Stomach (tissue), 9 donors: ENCODE results near the gene FANCC. TPM values are rescaled to one million over a fixed set of nuclear protein-coding genes. Genes with fewer than 3 reads are reported as not detected.

Source experiments
- DNase-seq, 2 donors: peaks; one replicate each; pipeline versions ENCODE4 v3.0.0 to v3.0.0-alpha.2; 2013 to 2019
- H3K27ac ChIP-seq, 5 donors: fragments of 200-600 bp in 4 of 5; sonication (generic) in 4 of 5; one replicate each; pipeline ENCODE4 v1.5.1; 2013 to 2019; ENCODE audit warnings: mild to moderate bottlenecking in 1 of 5, moderate library complexity in 1 of 5
- H3K27me3 ChIP-seq, 3 donors: fragments of 200-600 bp; sonication (generic); one replicate each; pipeline ENCODE4 v1.5.1; 2017 to 2019; ENCODE audit warnings: mixed run types in 1 of 3
- H3K36me3 ChIP-seq, 4 donors: fragments of 200-600 bp; sonication (generic); 1 replicate in 3 of 4; 2 replicates in 1 of 4; pipeline ENCODE4 v1.5.1; 2016 to 2019
- H3K4me1 ChIP-seq, 4 donors: fragments of 200-600 bp; sonication (generic); one replicate each; pipeline ENCODE4 v1.5.1; 2016 to 2019
- H3K4me3 ChIP-seq, 4 donors: fragments of 200-600 bp; sonication (generic) in 3 of 4; one replicate each; pipeline ENCODE4 v1.5.1; 2016 to 2019; ENCODE audit warnings: mild to moderate bottlenecking in 1 of 4
- H3K9me3 ChIP-seq, 4 donors: fragments of 200-600 bp; sonication (generic); one replicate each; pipeline ENCODE4 v1.5.1; 2016 to 2019
- CTCF ChIP-seq, 7 experiments: fragments of 450-650 bp in 4 of 7; fragments of 200-600 bp in 3 of 7; sonication (generic) in 3 of 7; IDR thresholded peaks; one replicate each; pipeline ENCODE4 v1.5.1; 2016 to 2019; ENCODE audit warnings: antibody characterized with exemption in 7 of 7, control low read depth in 2 of 7, mild to moderate bottlenecking in 1 of 7
- EP300 ChIP-seq: sonication (generic); formaldehyde crosslinking; IDR thresholded peaks from one replicate; pipeline ENCODE4 v1.6.1; 2017; ENCODE audit warnings: antibody characterized with exemption
- POLR2A ChIP-seq, 4 donors: fragments of 450-650 bp; IDR thresholded peaks; one replicate each; pipeline ENCODE4 v1.6.1; 2016; ENCODE audit warnings: antibody characterized with exemption in 4 of 4, control low read depth in 2 of 4, mild to moderate bottlenecking in 1 of 4, moderate library complexity in 1 of 4
- POLR2AphosphoS5 ChIP-seq, 3 donors: sonication (generic); formaldehyde crosslinking; IDR thresholded peaks; one replicate each; pipeline ENCODE4 v1.6.1; 2016; ENCODE audit warnings: antibody characterized with exemption in 3 of 3
- WGBS, 5 donors: extraction: QIAGEN DNeasy Blood & Tissue Kit in 3 of 5; methylation state at CpG; one replicate each; pipeline versions ENCODE4 v1.1.5 to v1.1.7; 2013 to 2018; 5-methylcytosine and 5-hydroxymethylcytosine counted together
- intact Hi-C: fragments of 100-400 bp; cut with DNase I; formaldehyde crosslinking; loops from one replicate; pipeline ENCODE4 v1.15.1; 2023; ENCODE audit warnings: low total_unique reads
- polyA plus RNA-seq, 3 donors: library from polyadenylated mRNA; stranded (reverse); fragments of 200-250 nt; gene quantifications; one replicate each; pipeline ENCODE4 v1.2.3, GENCODE V29; 2013
- total RNA-seq, 5 donors: library from RNA; depleted of rRNA; stranded (reverse); fragments of >200 nt; gene quantifications; one replicate each; pipeline versions ENCODE4 v1.1.0 to v1.2.3, GENCODE V29; 2014 to 2016
- donor health status: healthy with polysubstance abuse.
- donor health status: Bipolar disorder and iron deficiency.
- donor health status: healthy.

FANCC gene
- total and polyA plus RNA-seq, 8 donors, result 3.1 to 24.5 (median 7.1) TPM

DNA sequence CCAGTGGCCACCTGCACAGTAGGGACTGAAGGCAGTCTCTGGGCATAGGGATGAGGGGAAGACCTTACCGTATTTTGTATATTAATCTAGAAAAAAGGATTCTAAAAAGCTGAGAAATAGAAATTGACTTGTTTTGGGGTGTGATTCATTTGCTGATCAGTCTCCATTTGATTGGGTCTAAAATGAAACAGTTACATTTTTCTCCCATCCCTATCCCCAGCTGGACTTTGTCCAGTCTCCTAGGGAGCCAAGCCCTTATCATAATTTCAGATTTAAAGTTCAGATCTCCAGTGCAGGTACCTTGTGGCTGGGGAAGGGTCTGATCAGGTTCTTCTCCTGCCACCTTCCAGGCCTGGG is 240.8 kb downstream of the FANCC start:
- no peak for DNase-seq
- intact Hi-C loops, result no loop called here
- H3K27me3 ChIP-seq, result no peaks in the 10 kb centered on the region
- no peak for TF ChIP-seq EP300
- TF ChIP-seq CTCF (IDR thresholded peaks at IDR 0.05), result no peak
- TF ChIP-seq POLR2AphosphoS5 (IDR thresholded peaks at IDR 0.05), result no peak
- TF ChIP-seq POLR2A (IDR thresholded peaks at IDR 0.05), result no peak
- peaks cover 14 to 41% (median 20%) of the 10 kb centered on the region in 4 donors for H3K36me3 ChIP-seq
- 22 to 57% (median 43%) methylated on average over 1 of the region's 1 CpG for WGBS, 5 donors
- peak overlapping the region; percentile 13 to 91 (median 81) for H3K27ac ChIP-seq
- peaks cover 72 to 100% (median 91%) of the 10 kb centered on the region in 4 donors for H3K4me1 ChIP-seq
- no peaks in the 10 kb centered on the region for H3K9me3 ChIP-seq
- peak overlapping the region in 1 of 4 donors; percentile 17 for H3K4me3 ChIP-seq

GRCh38 chr9:95075700-95076099 is 241.8 kb downstream of the FANCC start:
- intact Hi-C loops, result no loop called here
- Histone ChIP-seq H3K36me3 (peaks cover 6 to 40% (median 13%) of the 10 kb centered on the region in 4 donors), H3K27ac (peak overlapping the region in 4 of 5 donors; percentile 79 to 91 (median 82)), H3K9me3 (no peaks in the 10 kb centered on the region), H3K27me3 (no peaks in the 10 kb centered on the region), H3K4me3 (no peak overlapping the region), H3K4me1 (peaks cover 81 to 100% (median 94%) of the 10 kb centered on the region in 4 donors)
- 71 to 83% (median 73%) methylated on average over 7 of the region's 7 CpGs for WGBS, 5 donors
- no peak for TF ChIP-seq POLR2A (IDR thresholded peaks at IDR 0.05)
- TF ChIP-seq CTCF (IDR thresholded peaks at IDR 0.05), result no peak
- no peak for TF ChIP-seq POLR2AphosphoS5 (IDR thresholded peaks at IDR 0.05)
- TF ChIP-seq EP300, result no peak
- peak in 1 of 2 donors; percentile 18 for DNase-seq

GRCh38 chr9:95074632-95075031 is 242.9 kb downstream of the FANCC start:
- intact Hi-C loops, result no loop called here
- Histone ChIP-seq H3K4me3 (no peak overlapping the region), H3K36me3 (peaks cover 0 to 43% (median 14%) of the 10 kb centered on the region in 4 donors), H3K9me3 (no peaks in the 10 kb centered on the region), H3K27me3 (no peaks in the 10 kb centered on the region), H3K27ac (peak overlapping the region; percentile 20 to 91 (median 81)), H3K4me1 (peaks cover 86 to 100% (median 94%) of the 10 kb centered on the region in 4 donors)
- TF ChIP-seq CTCF (IDR thresholded peaks at IDR 0.05) (no peak), EP300 (no peak), POLR2AphosphoS5 (IDR thresholded peaks at IDR 0.05) (peak in 1 of 3 donors; percentile 15)
- 28 to 40% (median 34%) methylated on average over 9 of the region's 9 CpGs for WGBS, 5 donors
- peak in 1 of 2 donors; percentile 28 for DNase-seq

DNA sequence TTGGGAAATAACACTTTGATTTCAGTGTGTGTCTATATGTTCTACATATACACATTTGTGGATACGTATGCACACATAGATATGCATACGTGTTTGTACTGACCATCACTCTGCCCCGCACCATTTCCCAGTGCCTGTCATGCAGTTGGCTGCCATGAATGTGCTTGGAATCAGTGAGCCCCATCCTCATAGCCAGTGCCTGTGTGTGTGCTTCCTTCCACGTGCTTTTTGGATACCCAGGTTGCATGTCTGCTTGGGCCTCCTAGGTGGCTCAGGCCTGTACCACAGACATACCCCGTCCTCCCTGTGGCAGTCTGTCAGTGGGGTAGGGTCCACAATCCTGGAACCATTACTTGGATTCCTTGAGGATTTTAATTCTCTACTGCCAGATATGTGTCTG is 243.6 kb downstream of the FANCC start:
- Histone ChIP-seq H3K4me3 (no peak overlapping the region), H3K27me3 (no peaks in the 10 kb centered on the region), H3K36me3 (peaks cover 0 to 50% (median 17%) of the 10 kb centered on the region in 4 donors), H3K9me3 (no peaks in the 10 kb centered on the region), H3K27ac (peak overlapping the region in 4 of 5 donors; percentile 63 to 91 (median 82)), H3K4me1 (peaks cover 79 to 100% (median 94%) of the 10 kb centered on the region in 4 donors)
- 74 to 85% (median 80%) methylated on average over 5 of the region's 5 CpGs for WGBS, 5 donors
- peak in 1 of 2 donors; percentile 17 for DNase-seq
- intact Hi-C loops, result no loop called here
- no peak for TF ChIP-seq POLR2AphosphoS5 (IDR thresholded peaks at IDR 0.05)
- no peak for TF ChIP-seq CTCF (IDR thresholded peaks at IDR 0.05)
